ENCODE measurements around the gene FLNB. TPM values are rescaled to one million over a fixed set of nuclear protein-coding genes. Genes with fewer than 3 reads are reported as not detected.
A peak's percentile ranks its signal among the peaks of the same experiment; 100 is the strongest.

The FLNB gene
- total RNA-seq, 1 experiment from 2014 or later: 75.4 TPM

DNA sequence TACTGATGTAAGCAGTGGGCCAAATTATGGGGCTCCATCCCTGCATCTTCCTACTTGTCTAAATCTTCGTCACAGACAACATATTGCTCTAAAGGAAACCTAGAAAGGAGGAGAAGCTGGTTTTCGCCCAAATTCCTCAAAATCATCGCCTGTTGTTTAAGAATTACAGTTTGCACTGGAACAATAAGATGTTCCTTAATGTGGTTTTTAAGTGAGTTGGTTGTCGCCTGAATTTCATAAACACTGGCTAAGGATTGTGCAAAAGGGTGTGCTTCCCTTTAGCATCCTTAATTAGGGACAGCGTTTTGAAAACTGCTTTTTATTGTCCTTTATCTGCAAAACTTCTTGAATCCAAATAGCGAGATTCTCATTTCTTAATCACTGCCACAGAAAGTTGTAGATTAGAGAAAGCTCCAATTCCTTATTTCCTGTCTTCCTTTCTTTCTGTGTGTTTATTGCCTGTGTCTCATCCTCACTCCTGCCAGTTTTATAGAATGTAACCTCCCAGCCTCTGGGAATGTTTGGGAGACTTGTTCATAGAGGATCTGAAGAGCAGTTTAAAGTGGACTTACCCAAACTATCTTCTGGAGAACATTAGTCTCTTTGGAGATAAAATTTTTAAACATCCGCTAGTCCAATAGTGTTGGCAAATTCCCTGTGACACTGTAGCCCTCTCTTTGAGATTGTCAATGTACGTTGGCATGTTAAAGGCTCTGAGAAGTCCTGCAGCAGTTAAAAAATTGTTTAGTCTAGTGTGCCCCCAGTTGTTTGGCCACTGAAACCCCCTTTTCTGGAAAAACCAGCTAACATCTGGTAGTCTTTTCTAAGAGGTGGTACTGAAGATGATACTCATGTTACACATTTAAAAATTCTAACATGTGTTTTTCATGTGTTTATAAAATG lies 50.4 kb downstream of the FLNB start:
- Histone ChIP-seq H3K27me3 (ENCODE audit: control insufficient read depth, insufficient read depth, low read length) (no peaks in the 10 kb centered on the region), H3K36me3 (replicated peaks; ENCODE audit: control insufficient read depth, insufficient read depth, low read length) (no peaks in the 10 kb centered on the region), H3K4me3 (ENCODE audit: insufficient read depth, low read depth, low read length) (no peak overlapping the region)
- DNase-seq: no peak

DNA sequence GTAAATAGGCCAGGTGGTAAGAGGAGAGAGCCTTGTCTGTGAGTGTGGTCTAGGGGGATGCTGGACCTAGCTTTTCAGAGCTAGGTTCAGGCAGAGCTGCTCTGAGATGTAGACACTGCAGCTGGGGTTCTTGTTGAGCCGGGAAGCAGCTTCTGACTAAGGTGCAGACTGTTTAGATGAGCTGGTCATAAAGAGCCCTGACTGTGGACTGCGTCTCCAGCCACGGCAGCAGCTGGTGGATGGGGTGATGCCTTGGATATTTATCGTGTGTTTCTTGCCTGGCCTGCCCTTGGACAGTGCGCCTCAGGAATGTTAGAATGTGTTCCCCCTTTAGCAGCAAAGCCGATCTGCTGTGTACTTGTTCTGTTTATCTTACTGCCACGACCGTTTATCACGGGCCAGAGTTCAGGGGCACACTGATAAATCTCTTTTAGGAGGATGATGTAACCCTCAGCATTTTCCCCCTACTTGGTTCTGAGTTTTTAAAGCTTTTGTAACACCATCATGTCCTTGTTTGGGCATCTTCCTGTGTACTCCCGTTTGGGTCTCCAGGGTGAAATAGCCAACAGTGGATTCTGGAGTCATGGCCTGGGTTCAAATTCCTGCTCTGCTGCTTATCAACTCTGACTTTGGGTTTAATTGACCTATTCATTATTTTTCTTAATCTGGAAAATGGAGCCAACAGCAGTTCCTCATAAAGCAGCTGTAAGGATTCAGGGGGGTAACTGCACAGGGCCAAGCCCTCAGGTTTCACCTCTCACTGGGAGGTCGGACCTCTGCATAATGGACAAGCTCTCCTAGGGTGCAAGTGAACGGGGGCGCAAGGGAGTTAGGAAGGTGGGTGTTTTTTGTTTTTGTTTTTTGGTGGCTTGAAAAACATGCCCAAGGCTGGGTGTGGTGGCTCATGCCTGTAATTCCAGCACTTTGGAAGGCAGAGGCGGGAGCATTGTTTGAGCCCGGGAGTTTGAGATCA lies 51.4 kb downstream of the FLNB start:
- DNase-seq: no peak
- H3K27me3 ChIP-seq (ENCODE audit: control insufficient read depth, insufficient read depth, low read length): no peaks in the 10 kb centered on the region
- no peak overlapping the region for H3K4me3 ChIP-seq (ENCODE audit: insufficient read depth, low read depth, low read length)
- H3K36me3 ChIP-seq (replicated peaks; ENCODE audit: control insufficient read depth, insufficient read depth, low read length): no peaks in the 10 kb centered on the region

DNA sequence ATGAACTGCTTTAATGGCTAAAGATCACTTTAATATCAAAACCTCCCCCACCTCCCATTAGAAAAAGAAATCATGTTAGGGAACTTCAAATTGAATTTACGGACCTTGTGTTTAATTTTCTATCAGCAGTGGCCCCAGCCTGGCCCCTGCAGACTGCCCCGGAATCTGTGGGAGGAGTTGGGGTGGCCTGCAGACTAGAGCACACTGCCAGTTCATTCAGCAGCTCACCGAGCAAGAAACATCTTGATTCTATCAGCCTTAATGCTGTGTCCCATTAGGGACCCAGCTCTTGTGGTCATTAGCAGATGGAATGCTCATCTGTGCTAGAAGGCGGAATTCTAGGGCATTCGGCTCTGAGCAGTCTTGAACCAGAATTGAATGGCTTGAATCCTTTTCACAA lies 54.2 kb downstream of the FLNB start:
- H3K36me3 ChIP-seq (replicated peaks; ENCODE audit: control insufficient read depth, insufficient read depth, low read length): no peaks in the 10 kb centered on the region
- DNase-seq: no peak
- H3K4me3 ChIP-seq (ENCODE audit: insufficient read depth, low read depth, low read length): no peak overlapping the region
- no peaks in the 10 kb centered on the region for H3K27me3 ChIP-seq (ENCODE audit: control insufficient read depth, insufficient read depth, low read length)

DNA sequence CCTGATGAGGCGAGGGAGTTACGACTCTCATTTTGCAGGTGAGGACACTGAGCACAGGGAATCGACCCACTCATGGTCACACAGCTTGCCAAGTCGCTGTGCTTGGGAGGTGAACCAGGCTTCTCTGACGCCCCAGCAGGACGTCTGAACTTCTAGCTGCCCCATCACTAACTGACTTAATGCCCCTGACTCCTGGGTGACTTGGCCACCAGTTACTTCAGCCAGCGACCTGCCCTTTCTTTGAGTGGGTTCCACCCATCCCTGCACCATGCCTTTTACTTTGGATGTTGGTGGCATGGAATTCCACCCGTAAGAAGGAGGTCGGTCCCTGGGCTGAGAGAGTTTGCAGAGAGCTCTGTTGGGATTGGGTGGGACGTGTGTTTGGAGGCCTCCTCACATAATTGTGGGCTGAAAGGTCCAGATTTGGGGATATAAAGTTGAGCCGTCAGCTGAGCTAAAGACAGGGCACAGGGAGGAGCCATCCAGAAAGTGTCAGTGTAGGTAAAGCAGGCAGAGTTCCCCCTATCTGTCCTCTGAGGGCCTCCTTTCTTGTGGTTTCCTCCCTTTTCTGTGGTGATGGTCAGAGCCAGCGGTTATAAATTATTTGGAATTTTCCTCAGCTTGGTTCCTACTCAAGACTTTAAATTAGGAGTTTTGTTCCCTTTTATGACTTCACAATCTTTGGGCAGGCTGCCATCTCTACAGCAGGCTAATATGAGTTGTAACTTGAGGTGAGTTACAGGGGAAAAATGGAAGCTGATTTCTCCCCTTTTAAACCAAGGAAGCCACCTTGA lies 55.0 kb downstream of the FLNB start:
- Histone ChIP-seq H3K36me3 (replicated peaks; ENCODE audit: control insufficient read depth, insufficient read depth, low read length) (no peaks in the 10 kb centered on the region), H3K27me3 (ENCODE audit: control insufficient read depth, insufficient read depth, low read length) (no peaks in the 10 kb centered on the region), H3K4me3 (ENCODE audit: insufficient read depth, low read depth, low read length) (no peak overlapping the region)
- no peak for DNase-seq

DNA sequence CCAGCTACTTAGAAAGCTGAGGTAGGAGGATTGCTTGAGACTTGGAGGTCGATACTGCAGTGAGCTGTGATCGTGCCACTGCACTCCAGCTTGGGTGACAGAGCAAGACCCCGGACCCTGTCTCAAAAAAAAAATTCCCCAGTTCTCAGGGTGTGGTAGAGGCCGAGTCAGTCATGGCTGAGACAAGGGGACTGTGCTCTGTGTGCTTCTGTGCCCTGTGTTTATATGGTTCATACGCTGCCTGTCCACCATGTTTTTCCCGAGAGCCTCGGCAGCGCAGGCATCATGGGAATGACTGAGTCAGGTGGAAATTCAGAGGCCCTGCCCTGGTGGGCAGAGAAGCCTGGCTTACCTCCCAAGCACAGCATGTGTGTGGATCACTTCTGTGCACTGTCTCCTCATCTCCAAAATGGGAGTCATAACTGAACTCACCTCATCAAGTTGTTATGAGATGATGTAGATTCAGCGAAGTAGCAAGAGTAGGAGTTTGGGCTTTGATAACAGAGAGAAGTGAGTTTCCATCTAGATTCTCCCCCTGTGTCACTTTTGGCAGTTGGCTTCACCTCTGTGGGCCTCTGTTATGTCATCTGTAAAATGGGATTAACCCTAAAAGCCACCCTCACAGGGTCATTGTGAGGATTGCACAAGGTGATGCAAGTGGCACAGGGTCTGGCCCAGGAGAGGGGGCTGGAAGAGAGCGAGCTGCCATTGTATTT lies 56.9 kb downstream of the FLNB start:
- H3K27me3 ChIP-seq (ENCODE audit: control insufficient read depth, insufficient read depth, low read length): no peaks in the 10 kb centered on the region
- no peak for DNase-seq
- H3K4me3 ChIP-seq (ENCODE audit: insufficient read depth, low read depth, low read length): no peak overlapping the region
- H3K36me3 ChIP-seq (replicated peaks; ENCODE audit: control insufficient read depth, insufficient read depth, low read length): no peaks in the 10 kb centered on the region

DNA sequence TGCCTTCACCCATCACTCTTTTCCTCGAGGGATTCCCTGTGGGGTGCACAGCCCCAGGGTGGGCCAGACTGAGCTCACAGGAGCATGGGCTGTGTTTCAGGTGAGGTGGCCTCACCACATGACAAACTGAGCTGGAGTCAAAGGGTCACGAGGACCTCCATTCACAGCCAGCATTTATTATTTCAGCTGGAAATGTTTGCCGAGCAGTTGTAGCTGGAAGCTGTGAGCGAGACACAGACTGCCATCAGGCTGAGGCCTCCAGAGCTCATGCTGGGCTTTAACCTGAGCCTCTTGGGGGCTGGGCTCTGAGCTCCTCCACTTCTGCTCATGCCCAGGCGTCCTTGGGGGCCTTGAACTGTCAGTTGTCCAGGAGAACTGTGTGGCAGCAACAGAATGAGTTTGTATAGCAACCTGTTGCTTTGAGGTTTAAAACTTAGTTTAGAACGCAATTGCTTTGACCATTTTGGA lies 57.5 kb downstream of the FLNB start:
- H3K27me3 ChIP-seq (ENCODE audit: control insufficient read depth, insufficient read depth, low read length): no peaks in the 10 kb centered on the region
- peak; percentile 43 for DNase-seq
- no peaks in the 10 kb centered on the region for H3K36me3 ChIP-seq (replicated peaks; ENCODE audit: control insufficient read depth, insufficient read depth, low read length)
- no peak overlapping the region for H3K4me3 ChIP-seq (ENCODE audit: insufficient read depth, low read depth, low read length)

DNA sequence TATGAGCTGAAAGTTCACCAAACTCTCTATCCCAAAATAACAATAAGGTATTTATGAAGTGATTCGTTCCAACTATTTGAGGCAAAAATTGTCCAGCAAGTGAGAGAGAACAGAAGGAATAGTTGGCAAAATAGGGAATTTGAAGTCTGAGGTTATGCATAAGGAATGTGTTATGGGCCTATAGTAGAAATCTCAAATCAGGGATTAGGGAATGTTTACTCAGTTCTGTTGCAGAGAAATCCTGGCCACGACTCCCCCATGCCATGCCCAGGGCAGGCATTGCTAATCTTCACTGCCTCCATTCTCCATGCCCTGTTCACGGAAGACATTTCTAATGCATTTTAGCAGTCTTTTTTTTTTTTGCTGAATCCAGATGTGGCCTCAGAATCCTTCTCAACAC lies 58.6 kb downstream of the FLNB start:
- no peak for DNase-seq
- H3K27me3 ChIP-seq (ENCODE audit: control insufficient read depth, insufficient read depth, low read length): no peaks in the 10 kb centered on the region
- H3K36me3 ChIP-seq (replicated peaks; ENCODE audit: control insufficient read depth, insufficient read depth, low read length): no peaks in the 10 kb centered on the region
- no peak overlapping the region for H3K4me3 ChIP-seq (ENCODE audit: insufficient read depth, low read depth, low read length)

DNA sequence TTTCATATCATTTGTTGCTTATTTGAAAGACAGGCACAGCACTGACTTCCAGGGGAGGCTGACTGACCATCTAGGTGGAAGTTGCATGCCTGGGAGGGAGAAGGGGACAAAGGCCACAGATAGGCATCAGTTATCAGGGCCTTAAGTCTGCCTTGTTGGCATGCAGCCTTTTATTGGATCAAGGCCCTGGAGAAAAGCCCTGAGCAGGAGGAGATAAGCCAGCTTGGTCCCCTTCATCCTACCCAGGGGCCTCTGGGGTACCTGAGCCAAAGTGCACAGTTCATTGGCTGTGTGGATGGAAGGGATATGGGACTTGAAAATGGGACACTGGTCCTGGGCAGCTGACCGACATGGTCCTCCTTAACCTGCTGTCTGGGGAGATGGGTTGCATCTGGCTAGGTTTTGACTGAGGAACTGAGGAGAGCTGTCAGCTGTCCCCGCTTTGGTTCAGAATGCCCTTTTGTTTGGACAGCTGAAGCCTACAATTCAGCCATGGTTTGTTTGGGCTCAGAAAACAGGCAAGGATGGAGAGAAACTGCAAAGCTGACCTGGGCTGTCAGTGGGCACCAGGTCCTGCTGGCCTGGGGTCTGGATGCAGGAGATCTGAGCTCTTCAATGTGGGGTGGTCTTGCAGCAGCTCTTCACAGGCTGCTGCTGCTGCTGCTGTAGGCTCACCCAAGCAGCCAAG lies 60.0 kb downstream of the FLNB start:
- DNase-seq: no peak
- H3K4me3 ChIP-seq (ENCODE audit: insufficient read depth, low read depth, low read length): no peak overlapping the region
- no peaks in the 10 kb centered on the region for H3K36me3 ChIP-seq (replicated peaks; ENCODE audit: control insufficient read depth, insufficient read depth, low read length)
- H3K27me3 ChIP-seq (ENCODE audit: control insufficient read depth, insufficient read depth, low read length): no peaks in the 10 kb centered on the region

DNA sequence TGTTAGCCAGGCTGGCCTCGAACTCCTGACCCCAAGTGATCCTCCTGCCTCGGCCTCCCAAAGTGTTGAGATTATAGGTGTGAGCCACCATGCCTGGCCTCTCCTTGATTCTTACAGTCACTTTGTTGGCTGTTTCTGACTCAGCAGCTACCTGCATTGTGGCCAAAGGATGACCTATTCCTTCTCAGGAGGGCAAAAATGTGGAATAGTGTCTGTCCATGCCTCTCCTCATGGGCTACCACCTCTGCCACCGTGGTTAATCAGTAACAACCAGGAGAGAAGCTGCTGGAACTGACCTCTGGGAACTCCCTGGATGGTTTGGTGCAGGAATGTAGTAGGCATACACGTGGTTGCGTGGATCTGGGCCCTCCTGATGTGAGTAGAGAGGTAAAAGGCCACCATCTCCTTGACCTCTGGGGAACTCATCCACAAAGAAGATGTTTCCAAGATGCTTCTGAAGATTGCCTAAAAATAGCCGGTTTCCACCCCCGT lies 63.3 kb downstream of the FLNB start:
- no peaks in the 10 kb centered on the region for H3K36me3 ChIP-seq (replicated peaks; ENCODE audit: control insufficient read depth, insufficient read depth, low read length)
- no peak overlapping the region for H3K4me3 ChIP-seq (ENCODE audit: insufficient read depth, low read depth, low read length)

DNA sequence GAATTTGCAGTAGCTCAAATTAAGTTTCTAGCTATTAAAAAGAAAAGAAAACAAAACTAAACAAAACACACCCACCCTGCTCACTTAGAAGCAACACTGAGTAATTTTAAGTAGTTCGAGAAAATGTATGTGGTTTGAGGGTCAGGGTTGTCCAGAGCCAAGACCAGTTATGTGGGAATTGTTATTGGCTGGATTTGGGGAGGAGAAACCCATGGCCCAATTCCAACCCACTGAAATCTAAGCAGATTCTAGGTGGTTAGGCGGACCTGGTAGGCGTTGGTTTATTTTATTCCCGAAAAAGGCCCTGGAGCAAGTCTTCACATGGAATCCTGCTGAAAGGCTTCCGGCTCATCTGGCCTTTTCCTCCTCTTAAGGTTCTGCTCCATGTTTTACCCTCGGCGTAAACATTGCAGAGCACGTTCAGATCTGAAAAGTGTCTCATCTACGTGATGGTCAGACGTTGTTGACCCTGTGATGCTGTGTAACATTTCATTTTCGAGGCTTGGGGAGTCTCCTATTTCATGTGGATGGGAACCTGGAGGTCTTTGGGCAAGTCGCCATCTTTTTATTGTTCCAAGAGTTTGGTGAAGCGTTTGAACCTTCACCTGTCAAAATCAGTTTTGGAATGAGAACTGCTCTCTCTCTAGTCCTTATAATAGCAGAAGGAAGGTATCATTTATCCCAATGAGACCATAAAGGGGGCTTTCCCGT lies 64.0 kb downstream of the FLNB start:
- H3K36me3 ChIP-seq (replicated peaks; ENCODE audit: control insufficient read depth, insufficient read depth, low read length): peaks cover 4% of the 10 kb centered on the region
- no peaks in the 10 kb centered on the region for H3K27me3 ChIP-seq (ENCODE audit: control insufficient read depth, insufficient read depth, low read length)
- DNase-seq: no peak
- H3K4me3 ChIP-seq (ENCODE audit: insufficient read depth, low read depth, low read length): no peak overlapping the region

More for the DNA sequence above, 63.3 kb downstream of the FLNB start:
- no peak for DNase-seq
- H3K27me3 ChIP-seq (ENCODE audit: control insufficient read depth, insufficient read depth, low read length): no peaks in the 10 kb centered on the region

DNA sequence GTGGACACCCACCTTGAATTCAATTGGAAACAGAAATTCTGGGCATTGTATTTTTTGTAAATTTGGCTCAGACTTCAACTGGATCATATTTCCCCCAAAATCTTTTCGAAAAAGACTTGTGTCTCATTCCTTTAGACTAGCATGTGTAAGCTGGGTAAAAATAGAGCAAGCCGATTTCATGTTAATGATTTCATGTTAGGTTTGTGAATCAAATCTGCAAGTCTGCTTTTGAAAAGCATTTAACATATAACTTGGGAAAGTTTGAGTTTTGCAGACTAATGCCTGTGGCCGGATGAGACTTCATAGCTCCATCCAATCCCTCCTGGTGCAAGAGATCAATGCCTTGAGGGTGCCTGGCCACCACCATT lies 64.5 kb downstream of the FLNB start:
- Histone ChIP-seq H3K27me3 (ENCODE audit: control insufficient read depth, insufficient read depth, low read length) (no peaks in the 10 kb centered on the region), H3K36me3 (replicated peaks; ENCODE audit: control insufficient read depth, insufficient read depth, low read length) (peaks cover 9% of the 10 kb centered on the region), H3K4me3 (ENCODE audit: insufficient read depth, low read depth, low read length) (no peak overlapping the region)
- no peak for DNase-seq

DNA sequence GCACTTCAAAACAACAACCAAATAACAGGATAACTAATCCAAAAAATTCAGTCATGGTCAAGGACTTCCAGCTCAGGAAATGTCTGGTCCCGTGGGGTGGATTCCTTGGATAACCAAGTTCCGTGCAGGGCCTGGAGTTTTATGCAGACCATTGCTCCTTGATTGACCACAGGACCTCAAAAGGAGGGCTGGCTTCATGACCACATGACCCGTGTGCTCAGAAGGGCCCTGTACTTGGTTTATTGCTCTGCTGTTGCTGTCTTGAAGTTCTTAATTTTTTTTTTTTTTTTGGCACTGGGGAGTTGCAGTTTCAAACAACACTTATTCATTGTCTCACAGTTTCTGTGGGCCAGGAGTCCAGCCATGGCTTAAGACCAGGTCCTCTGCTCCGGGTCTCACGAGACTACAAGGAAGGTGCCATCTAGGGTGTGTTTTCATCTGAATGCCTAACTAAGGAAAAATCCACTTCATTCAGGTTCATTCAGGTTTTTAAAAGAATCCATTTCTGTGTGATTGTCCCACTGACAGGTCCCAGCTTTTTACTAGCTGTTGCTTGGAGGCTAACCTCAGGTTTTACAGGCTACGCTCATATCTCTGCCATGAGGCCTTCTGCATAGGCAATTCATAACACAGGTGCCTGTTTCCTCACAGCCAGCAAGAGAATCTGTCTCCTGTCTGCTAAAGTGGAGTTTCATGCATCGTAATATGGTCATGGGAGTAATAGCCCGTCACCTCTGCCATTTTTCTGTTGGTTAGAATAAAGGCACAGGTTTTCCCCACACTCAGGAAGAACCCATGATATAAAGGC lies 65.3 kb downstream of the FLNB start:
- Histone ChIP-seq H3K36me3 (replicated peaks; ENCODE audit: control insufficient read depth, insufficient read depth, low read length) (peaks cover 11% of the 10 kb centered on the region), H3K27me3 (ENCODE audit: control insufficient read depth, insufficient read depth, low read length) (no peaks in the 10 kb centered on the region), H3K4me3 (ENCODE audit: insufficient read depth, low read depth, low read length) (no peak overlapping the region)
- no peak for DNase-seq
